DOHH2 (cell line): ENCODE results near the gene ATG4B.

ENCODE experiments used
- H3F3A ChIP-seq: fragments of 200-600 bp; sonication (generic), shearing (Covaris generic); 2 replicates; pipeline ENCODE4 v1.6.0; 2016; ENCODE audit warnings: antibody characterized with exemption, mild to moderate bottlenecking; ENCODE audit not compliant: control insufficient read depth, insufficient read depth
- H3K27ac ChIP-seq: fragments of 200-600 bp; sonication (generic); 2 replicates; pipeline ENCODE4 v1.5.1; 2014; ENCODE audit warnings: low read depth, mild to moderate bottlenecking, low read length, moderate library complexity
- H3K27me3 ChIP-seq: fragments of 200-600 bp; sonication (generic); 2 replicates; pipeline ENCODE4 v1.6.1; 2014; ENCODE audit warnings: mild to moderate bottlenecking, low read length, mixed read lengths; ENCODE audit not compliant: control insufficient read depth
- H3K36me3 ChIP-seq: fragments of 200-600 bp; sonication (generic); 2 replicates; pipeline ENCODE4 v1.6.1; 2014; ENCODE audit warnings: mild to moderate bottlenecking, low read length, moderate library complexity, mixed read lengths; ENCODE audit not compliant: control insufficient read depth
- H3K4me1 ChIP-seq: fragments of 200-600 bp; sonication (generic); 2 replicates; pipeline ENCODE4 v1.6.1; 2014; ENCODE audit warnings: mild to moderate bottlenecking, low read length, mixed read lengths; ENCODE audit not compliant: control insufficient read depth
- H3K4me2 ChIP-seq: fragments of 200-600 bp; sonication (generic); 2 replicates; pipeline ENCODE4 v1.6.0; 2014; ENCODE audit warnings: mild to moderate bottlenecking, low read length, moderate library complexity
- H3K4me3 ChIP-seq: fragments of 200-600 bp; sonication (generic); 2 replicates; pipeline ENCODE4 v1.5.1; 2014; ENCODE audit warnings: mild to moderate bottlenecking, low read length, mixed read lengths
- H3K79me2 ChIP-seq: fragments of 200-600 bp; sonication (generic); 2 replicates; pipeline ENCODE4 v1.6.1; 2014; ENCODE audit warnings: mild to moderate bottlenecking, low read length, mixed read lengths; ENCODE audit not compliant: control insufficient read depth
- H3K9me2 ChIP-seq: fragments of 200-600 bp; sonication (generic); replicated peaks from 2 replicates; pipeline ENCODE4 v1.6.1; 2014; ENCODE audit warnings: mild to moderate bottlenecking, low read length, mixed read lengths; ENCODE audit not compliant: control insufficient read depth
- H3K9me3 ChIP-seq: fragments of 200-600 bp; sonication (generic); 2 replicates; pipeline ENCODE4 v1.6.1; 2014; ENCODE audit warnings: antibody characterized with exemption, low read length, mixed read lengths; ENCODE audit not compliant: control insufficient read depth, insufficient read depth
- H4K20me1 ChIP-seq: fragments of 200-600 bp; sonication (generic); 2 replicates; pipeline ENCODE4 v1.6.0; 2014; ENCODE audit warnings: low read depth, mild to moderate bottlenecking, antibody characterized with exemption, low read length, moderate library complexity; ENCODE audit not compliant: control insufficient read depth, insufficient read depth
- CTCF ChIP-seq: fragments of 200-600 bp; sonication (generic); IDR thresholded peaks from one replicate; pipeline ENCODE4 v1.5.1; 2014; ENCODE audit warnings: antibody characterized with exemption, mild to moderate bottlenecking, low read depth, low read length; ENCODE audit not compliant: poor library complexity, severe bottlenecking
- EZH2phosphoT487 ChIP-seq: fragments of 200-600 bp; sonication (generic); IDR thresholded peaks from 2 replicates; pipeline ENCODE4 v1.6.1; 2017; ENCODE audit warnings: borderline replicate concordance, mild to moderate bottlenecking, antibody characterized with exemption, low read length, moderate library complexity, mixed read lengths

ATG4B gene

GRCh38 chr2:241593271-241593670 lies 44.2 kb upstream of the ATG4B start:
- no peak overlapping the region for H3K4me3 ChIP-seq
- H3K27me3 ChIP-seq = no peaks in the 10 kb centered on the region
- H3K79me2 ChIP-seq = no peaks in the 10 kb centered on the region
- no peak overlapping the region for H3K27ac ChIP-seq
- H3F3A ChIP-seq = peaks cover 4% of the 10 kb centered on the region; the same call in 1 of the 2 replicates
- TF ChIP-seq CTCF = no peak
- H4K20me1 ChIP-seq = no peaks in the 10 kb centered on the region
- peaks cover 33% of the 10 kb centered on the region for H3K36me3 ChIP-seq
- H3K4me1 ChIP-seq = no peaks in the 10 kb centered on the region
- no peak overlapping the region for H3K4me2 ChIP-seq
- H3K9me2 ChIP-seq = no peaks in the 10 kb centered on the region
- H3K9me3 ChIP-seq = peaks cover 13% of the 10 kb centered on the region; the same call in 1 of the 2 replicates

- Histone ChIP-seq H3K36me3 (peaks cover 34% of the 10 kb centered on the region), H3F3A (peaks cover 4% of the 10 kb centered on the region; the same call in 1 of the 2 replicates), H3K9me2 (no peaks in the 10 kb centered on the region), H3K79me2 (no peaks in the 10 kb centered on the region), H3K27ac (no peak overlapping the region), H3K4me2 (no peak overlapping the region), H3K9me3 (peaks cover 3% of the 10 kb centered on the region; the same call in 1 of the 2 replicates), H3K27me3 (no peaks in the 10 kb centered on the region), H4K20me1 (no peaks in the 10 kb centered on the region), H3K4me3 (no peak overlapping the region), H3K4me1 (no peaks in the 10 kb centered on the region)
- TF ChIP-seq CTCF = no peak
- TF ChIP-seq EZH2phosphoT487 = no peak
Measured at GRCh38 chr2:241595600-241596140, 41.8 kb upstream of the ATG4B start.

GRCh38 chr2:241597561-241597960 lies 39.9 kb upstream of the ATG4B start:
- peaks cover 4% of the 10 kb centered on the region; the same call in 1 of the 2 replicates for H3F3A ChIP-seq
- H3K4me3 ChIP-seq = no peak overlapping the region
- peaks cover 36% of the 10 kb centered on the region for H3K36me3 ChIP-seq
- no peak overlapping the region for H3K4me2 ChIP-seq
- no peaks in the 10 kb centered on the region for H3K9me2 ChIP-seq
- no peaks in the 10 kb centered on the region for H3K27me3 ChIP-seq
- TF ChIP-seq EZH2phosphoT487 (no peak), CTCF (no peak)
- no peaks in the 10 kb centered on the region for H3K9me3 ChIP-seq
- H3K27ac ChIP-seq = no peak overlapping the region
- H4K20me1 ChIP-seq = no peaks in the 10 kb centered on the region
- no peaks in the 10 kb centered on the region for H3K4me1 ChIP-seq
- H3K79me2 ChIP-seq = no peaks in the 10 kb centered on the region
